Colon (tissue), 2 donors: Measurements from ENCODE around the gene TMEM74B.

ENCODE experiments used
- FAIRE-seq: peaks from 2 replicates; lab custom pipeline; 2012; peaks lifted over from hg19 to GRCh38; lab: Jason Lieb, UNC
- donor health status: control.
- donor health status: control.

The TMEM74B gene

DNA sequence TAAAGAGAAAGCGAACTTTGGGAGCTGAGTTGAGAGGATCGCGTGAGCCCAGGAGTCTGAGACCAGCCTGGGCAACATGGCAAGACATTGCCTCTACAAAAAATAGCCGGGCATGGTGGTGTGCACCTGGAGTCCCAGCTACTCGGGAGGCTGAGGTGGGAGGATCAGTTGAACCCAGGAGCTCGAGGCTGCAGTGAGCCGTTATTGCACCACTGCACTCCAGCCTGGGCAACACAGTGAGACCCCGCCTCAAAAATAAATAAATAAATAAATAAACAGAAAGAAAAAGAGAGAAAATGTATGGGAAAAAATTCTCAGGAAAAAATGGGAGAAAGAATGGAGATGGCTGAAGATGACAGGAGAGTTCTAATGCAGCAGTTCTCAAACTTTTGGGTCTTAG, 21.0 kb upstream of the TMEM74B start:
- no peak for FAIRE-seq

DNA sequence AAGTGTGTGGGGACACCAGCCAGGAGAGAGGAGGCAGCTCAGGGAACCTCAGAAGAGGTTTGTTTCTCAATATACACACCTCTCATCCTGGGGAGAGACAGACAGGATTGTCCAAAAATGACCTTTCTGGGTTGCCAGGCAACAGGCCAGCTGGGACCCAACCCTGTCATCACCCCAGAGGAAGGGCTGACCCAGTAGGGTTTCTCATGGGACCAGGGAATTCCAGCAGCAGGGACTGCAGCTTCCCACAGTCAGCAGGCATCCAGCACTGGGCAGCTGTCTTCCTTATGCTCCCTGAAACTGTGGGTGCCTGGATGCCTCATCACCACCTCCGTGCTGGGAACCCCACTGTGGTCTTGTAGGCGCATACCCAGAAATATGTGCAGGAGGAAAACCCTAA, 19.8 kb upstream of the TMEM74B start:
- FAIRE-seq, result no peak

DNA sequence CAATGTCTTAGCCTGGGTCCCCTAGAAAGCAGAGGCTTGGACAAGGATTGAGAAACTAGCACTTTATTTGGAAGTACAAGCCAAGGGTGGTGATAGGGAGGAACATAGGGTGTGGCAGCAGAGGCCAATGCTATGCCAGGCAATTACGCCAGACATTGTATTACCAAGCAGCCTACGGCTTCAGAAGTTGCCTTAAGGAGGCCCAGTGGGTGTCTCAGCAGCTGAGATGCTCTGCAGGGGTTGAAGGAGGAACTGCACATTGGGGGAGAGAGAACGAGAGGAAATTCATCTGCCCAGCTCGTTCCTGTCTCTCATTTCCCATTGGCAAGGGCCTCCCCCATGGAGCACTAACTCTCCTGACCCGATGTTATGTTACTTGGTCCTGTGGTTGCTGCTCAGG, 19.3 kb upstream of the TMEM74B start:
- FAIRE-seq, result no peak

DNA sequence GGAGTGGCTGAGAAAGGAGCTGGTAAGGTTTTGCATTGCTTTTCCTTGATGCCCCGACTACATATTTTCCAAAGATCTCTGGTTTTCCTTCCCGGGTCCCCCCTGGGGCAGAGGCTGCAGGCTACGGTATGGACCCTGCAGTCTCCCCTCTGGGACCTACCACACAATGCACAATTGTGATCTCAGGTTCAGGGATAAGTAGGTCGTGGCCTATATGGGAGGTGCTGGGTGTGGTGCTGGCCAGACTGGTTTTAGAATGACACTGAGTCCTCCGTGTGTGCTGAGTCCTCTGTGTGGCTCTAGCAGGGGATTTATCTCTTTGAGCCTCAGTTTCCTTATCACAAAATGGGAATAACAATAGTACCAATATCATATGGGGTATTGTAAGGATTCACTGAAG, 18.8 kb upstream of the TMEM74B start:
- no peak for FAIRE-seq

DNA sequence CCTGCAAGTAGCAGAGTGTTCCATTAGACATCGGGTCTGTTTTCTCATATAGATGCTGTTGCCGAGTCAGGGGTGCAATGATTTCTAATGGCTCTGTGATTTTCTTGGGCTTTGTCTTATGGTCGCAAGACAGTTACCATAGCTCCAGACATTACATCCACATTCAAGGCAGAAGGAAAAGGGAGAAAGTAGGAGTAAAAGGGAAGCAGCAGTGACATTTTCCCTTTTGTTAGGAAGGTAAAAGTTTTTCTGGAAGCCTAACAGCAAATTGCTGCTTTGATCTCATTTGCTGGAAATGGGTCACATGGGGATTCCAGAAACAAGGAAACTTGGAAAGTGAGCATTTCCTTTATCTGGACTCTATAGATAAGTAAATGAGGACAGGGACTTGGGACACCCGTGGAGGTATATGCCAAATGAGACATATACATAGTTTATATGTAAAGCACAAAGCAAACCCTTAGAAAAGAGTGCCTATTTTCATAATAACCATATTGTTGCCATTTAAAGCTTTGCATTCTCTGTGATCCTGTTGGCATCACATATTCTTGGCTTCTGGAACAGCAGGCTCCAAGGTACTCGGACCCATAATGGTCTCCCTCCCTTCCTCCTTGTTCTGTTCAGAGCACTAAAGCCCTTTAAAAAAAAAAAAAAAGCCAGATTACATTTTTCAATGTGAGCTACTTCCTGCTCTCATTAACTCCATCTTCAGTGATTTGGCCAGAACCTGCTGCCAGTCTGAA, 18.2 kb upstream of the TMEM74B start, which contains the start of gene C20orf202:
Gene C20orf202, plus strand, starts transcription at position 693 of the 743 bp plus-strand sequence. CDS start 132 bp downstream, outside the sequence.
- FAIRE-seq, result no peak

DNA sequence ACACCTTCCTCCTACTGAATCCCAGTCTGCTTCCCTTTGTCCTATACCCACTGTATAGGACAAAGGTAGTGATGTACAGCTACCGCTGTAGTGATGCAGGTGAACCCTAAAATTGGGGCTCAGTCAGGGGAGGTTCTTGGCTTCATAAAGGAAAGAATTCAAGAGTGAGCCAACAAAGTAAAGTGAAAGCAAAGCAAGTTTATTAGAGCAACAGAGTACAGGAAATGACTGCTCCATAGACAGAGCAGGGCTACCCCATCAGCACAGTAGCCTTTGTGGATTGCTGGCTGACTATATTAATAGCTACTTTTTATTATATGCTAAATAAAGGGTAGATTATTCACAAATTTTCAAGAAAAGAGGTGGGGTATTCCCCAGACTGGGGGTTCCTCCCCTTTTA, 15.2 kb upstream of the TMEM74B start:
- no peak for FAIRE-seq

DNA sequence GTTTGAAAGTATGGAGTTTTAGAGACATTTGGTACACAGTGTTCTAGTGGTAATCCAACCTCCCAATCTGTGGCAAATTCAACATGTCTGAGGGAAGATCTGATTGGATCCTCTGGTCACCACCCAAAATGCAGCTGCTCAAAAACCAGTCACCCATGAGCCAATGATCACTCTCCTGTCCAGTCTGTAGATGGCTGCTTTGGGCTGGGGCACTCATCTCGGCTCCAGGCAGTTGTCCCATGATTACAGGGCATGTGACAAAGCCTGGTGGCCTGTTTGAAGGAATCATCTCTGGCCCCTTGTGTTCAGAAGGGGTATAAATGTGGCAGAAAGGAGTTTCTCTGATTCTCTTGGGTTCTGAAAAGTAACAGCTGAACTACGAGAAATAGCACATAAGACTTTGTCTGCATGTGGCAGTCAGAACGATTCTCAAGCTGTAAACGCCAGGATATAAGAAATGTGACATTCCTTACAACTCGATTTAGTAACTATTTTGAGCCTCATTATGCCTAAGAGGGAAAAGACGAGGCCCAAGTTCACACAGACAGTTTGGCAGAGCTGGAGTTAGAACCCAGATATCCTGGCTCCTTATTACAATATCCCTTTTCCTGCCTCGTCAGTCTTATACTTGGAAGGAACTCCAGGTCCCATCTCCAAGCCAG, 14.6 kb upstream of the TMEM74B start:
- no peak for FAIRE-seq

DNA sequence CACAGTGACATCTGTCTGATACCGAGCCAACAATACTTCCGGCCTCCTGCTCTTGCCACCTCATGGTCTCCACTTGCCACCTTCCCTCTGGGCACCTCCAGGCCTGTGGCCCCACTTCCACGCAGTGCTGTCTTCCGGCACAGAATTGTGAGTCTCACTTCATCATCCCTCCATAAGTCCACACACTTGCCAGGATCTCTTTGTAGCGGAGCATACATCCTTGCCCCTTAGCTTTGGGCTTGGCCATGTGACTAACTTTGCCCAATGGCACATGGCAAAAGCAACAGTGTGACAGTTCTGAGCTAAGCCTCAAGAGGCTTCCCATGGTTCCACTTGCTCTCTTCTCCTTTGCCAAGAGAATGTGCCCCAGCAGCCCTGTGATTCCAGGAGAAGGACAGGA, 14.0 kb upstream of the TMEM74B start:
- FAIRE-seq, result no peak

DNA sequence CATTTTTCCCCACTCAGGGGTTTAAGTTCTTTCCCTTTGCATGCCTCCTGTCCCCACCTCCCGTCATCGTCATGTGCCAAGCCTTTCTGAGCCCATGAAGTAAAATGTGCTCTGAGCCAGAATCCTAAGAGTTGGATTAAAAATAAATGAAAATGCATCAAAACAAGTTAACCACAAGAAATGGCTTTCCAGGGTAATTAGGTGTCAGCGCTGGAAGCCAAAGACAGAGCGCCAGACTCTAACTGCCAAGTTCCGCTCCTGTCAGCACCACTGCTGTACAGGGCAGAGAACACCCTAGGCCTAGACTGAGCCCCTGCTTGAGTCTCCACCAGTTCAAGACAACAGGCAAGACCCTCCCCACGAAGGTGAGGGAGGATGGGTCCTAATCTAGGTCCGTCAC, 13.0 kb upstream of the TMEM74B start:
- FAIRE-seq, result no peak

DNA sequence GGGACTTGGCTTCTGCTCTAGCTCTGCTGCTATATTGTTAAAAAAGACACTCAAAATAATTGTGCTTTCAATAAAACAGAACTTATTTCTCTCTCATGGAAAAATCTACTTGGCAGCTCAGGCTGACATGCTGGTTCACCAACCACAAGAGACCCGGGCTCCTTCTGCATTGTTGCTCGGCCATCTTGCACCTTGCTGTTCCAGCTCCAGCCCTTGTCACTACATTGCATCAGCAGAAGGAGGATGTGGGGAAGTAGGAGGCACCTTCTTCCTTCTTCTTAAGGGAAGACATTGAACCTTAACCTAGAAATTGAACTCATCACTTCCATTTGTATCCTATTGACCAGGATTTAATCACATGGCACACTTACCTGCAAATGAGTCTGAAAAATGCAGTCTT, 11.9 kb upstream of the TMEM74B start:
- FAIRE-seq, result no peak

DNA sequence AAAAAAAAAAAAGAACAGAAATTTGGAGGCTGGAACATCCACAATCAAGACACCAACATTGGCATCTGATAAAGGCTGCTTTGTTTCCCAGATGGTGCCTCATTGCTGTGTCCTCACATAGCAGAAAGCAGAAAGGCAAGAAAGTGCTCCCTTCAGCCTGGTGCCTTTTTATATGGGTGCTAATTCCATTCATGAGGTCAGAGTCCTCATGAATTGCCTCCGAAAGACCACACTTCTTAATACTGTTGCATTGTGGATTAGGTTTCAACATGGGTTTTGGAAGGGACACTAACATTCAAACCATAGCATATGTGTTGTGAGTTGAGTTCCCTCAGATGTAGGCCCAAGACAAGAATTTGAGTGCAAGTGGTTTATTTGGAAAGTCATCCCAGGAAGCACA, 10.4 kb upstream of the TMEM74B start:
- FAIRE-seq, result no peak

DNA sequence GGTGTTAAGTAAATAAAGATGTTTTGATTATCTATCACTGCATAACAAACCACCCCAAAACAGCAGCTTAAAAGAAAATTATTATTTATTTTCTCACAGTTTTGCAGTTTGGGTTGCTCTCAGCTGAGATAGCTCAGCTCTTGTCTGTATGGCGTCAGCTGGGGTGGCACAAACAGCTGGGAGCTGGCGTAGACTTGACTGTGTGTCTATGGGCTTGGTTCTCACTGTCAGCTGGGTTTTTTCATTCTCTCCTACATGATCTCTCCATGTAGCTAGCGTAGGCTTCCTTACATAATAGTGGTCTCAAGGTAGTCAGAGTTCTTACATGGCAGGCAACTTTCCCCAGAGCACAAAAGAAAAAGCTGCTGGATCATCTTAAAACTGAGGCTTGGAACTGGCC, 6.5 kb upstream of the TMEM74B start:
- no peak for FAIRE-seq

DNA sequence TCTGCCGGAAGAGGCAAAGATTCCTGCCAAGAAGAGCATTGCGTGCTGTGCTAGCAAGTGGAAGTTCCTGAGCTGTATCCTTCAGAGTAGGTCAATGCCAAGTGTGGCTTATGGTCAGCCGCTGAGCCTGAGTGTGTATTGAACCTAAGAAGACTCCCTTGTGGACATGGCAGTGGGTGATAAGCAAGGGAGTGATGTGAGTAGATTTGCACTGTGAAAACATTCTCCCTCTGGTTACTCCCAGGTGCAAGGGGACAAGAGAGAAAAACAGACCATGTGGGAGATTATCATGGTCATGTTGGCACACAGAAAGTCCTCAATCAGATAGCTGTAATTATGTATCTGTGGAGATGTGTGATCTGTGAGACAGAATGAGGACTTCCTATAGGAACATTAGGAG, 6.1 kb upstream of the TMEM74B start:
- FAIRE-seq, result no peak

DNA sequence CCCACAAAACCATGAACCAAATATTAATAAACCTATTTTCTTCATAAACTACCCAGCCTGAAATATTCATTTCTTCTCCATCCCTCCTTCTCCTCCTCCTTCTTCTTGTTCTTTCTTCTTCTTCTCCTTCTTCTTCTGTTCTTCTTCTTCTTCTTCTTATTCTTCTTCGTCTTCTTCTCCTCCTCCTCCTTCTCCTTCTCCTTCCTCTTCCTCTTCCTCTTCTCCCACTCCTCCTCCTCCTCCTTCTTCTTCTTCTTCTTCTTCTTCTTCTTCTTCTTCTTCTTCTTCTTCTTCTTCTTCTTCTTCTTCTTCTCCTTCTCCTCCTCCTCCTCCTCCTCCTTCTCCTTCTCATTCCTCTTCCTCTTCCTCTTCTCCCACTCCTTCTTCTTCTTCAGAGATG, 5.0 kb upstream of the TMEM74B start:
- no peak for FAIRE-seq

DNA sequence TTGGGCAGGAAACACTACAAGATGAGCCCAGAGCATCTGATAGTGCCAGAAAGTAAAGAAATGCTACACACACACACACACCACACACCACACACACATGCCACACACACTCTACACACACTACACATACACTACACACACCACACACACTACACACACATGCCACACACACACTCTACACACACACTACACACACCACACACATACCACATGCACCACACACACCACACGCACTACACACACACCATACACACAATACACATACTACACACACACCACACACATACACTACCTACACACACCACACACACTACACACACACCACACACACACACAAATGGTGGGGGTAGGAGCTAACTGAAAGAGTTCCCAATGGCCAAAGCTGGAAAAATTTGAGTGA, 3.6 kb upstream of the TMEM74B start:
- no peak for FAIRE-seq

DNA sequence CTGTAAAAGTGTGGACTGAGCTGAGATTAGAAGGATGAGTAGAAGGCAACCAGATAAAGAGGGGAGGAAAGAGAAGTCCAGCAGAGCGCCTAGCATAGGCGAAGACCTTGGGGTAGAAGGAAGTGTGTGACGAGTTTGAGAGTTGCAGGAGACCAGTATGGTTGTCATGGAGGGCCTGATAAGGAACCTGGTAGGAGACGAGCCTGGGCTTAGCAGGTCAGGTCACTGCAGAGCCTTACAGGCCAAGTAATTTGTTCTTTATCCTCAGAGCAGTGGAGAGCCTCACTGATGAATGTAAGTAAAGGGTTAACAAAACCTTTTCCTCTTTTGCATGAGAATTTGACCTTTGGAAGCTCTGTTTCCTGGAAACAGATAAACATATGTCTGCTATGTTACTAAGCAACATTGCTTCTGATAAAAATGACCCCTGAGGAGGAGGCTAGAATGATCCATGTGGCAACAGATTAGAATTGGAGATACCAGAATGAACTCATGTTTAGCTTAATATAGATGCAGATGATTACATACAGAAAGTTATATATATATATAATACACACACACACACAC, 2.9 kb upstream of the TMEM74B start:
- FAIRE-seq, result no peak

DNA sequence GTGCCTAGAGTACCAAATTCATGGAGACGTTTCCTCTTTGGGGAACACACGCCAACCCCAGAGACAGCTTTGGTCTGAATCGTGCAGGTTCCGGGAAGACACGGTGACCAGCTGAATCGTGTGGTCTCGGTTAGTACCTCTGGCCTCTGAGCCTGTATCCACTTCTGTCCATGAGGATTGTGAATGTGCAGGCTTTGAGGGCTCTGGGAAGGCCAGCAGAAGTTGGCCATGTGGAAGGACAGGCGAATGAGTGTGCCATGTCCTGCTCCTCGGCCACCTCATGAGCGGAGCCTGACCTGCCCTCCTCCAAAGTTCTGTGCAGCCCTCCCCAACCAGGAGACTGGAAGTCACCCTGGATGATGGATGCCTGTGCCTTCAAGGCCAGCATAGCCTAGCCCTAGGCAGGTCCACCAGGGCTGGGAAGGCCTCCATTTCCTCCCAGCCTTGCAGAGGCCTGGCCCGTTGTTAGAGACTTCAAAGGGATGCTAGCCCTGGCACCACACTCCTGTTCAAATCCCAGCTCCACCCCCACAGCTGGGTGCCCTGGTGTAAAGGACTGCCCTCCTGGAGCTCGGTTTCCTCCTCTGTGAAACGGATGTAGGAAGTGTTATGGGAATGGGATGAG, 1.7 kb upstream of the TMEM74B start:
- FAIRE-seq, result no peak

DNA sequence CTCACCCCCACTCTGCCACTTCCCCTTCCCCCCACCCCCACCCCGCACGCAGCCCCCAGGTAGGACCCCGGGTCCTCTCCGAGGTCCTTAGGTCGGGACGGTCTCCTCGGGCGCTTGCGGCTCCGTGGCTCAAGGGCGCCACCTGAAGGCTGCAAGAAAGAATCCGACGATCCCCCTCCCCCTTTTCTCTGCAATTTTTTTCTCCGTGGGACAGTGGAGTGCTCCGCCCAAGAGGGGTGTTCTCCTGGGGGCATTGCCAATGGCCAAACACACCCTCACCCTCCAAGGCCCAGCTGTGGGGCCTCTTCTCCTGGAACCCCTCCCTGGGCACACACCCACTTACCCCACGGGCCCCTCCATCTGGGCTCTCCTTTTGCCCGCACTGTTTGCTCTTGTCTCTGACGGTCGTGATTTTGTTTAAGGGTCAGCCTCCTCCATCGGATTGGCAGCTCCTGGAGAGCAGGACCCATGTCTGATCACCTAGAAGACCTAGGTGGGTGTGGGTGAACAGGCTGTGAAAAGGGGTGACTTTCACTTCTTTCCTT, 1.1 kb upstream of the TMEM74B start:
- no peak for FAIRE-seq

DNA sequence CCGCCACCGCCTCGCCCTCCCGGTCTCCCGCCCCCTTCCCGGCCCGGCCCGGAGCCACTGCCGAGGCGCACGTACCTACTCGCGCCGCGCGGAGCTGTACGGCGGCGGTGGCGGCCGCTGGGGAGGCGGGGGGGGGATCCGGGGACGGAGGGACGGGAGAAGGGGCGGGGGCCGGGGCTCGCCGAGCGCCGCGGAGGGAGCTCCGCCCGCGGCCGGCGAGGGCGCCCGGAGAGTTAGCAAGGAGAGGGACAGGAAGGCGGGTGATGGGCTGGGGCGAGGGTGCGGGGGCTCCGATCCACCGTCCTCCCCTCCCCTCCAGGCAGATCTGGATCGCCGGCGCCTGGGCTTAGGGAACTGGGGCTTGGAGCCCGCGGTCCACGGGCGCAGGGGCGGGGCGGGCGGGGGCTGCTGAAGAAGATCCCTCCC, 548 bp upstream of the TMEM74B start:
- no peak for FAIRE-seq

DNA sequence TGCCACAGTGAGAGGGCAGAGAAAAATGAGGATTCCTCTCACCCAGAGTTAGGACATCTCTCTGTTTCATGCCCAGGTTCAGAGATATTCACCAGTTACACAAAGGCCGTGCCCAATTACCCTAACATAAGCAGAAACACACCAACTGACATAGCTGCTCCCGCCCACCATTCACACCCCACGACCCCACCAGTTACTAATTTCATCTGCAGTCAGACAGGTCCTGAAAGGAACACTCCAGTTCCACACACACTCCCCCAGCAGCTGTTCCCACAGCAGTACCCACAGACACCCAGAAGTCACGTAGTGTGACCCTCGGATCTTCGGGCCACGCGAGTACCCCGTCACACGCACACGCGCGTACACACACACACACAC, 532 bp downstream of the TMEM74B start:
- no peak for FAIRE-seq

DNA sequence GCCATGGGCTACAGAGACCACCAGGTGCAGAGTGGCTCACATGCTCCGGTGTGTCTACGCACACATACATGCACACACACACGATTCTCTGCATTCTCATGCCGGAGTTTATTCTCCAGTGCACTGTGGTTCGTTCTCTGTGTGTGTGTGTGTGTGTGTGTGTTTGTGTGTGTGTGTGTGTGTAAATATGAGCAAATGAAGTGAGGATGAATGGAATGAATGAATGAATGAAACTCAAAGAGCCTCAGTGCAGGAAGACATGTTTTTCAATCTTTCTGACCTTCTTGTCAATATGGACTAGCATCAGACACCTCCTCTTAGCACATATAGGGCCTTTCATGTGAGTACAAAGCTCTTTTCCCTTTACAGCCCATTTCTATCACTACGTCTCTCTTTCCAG, 1.6 kb downstream of the TMEM74B start:
- FAIRE-seq, result no peak

DNA sequence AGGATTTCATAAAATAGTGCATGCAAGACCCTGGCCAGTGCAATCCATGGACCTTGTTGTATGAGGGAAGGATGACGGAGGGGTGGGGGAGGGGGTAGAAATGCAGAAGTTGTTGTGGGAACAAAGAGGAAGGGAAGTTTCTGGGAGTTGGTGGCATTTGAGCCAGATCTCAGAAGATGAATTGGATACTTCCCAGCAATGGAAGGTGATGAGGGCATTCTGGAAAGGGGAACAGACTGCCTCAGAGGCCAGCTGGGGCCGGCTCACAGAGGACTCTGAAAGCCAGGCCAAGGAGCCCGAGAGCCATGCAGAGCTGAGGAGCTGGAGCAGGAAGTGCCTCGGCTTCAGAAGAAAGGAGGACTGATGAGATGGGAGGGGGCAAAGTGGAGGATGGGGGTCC, 2.7 kb downstream of the TMEM74B start:
- no peak for FAIRE-seq

DNA sequence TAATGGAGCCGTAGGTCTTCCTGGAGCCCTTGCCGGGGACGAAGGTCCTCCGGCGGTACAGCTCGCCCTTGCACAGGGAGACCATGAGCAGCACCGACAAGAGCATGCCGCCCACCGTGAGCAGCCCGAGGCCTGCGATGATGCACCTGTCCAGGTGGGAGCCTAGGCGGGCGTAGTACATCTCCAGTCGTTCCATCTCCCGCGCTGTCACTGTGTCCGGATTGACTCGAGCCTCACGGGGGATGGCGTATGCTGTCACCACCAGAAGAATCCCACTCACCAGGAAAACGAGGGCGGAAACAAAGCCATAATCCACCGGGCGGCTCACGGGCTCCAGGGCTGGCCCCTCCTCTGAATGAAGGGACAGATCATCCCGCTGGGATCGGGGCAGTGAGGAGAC, 3.8 kb downstream of the TMEM74B start:
- FAIRE-seq, result no peak
